GM21526 (cell line): ENCODE results near the gene MERTK.
"Not testable (repeated sequence)": the region's sequence is repeated elsewhere in the genome, so short reads cannot be mapped to it uniquely, and the experiment has no call there.

ENCODE experiments used
- ATAC-seq: cut with Tn5 transposase; IDR thresholded peaks from one replicate; pipeline ENCODE4 v1.9.1; 2021; ENCODE audit warnings: moderate library complexity; ENCODE audit not compliant: unreplicated experiment, low FRiP score

MERTK gene

GRCh38 chr2:111909079-111909478, 10.7 kb downstream of the MERTK start:
- no peak for ATAC-seq

GRCh38 chr2:111909997-111910396, 11.6 kb downstream of the MERTK start:
- ATAC-seq = not testable (repeated sequence)

GRCh38 chr2:111910609-111911277, 12.3 kb downstream of the MERTK start:
- no peak for ATAC-seq

GRCh38 chr2:111911295-111911977, 13.0 kb downstream of the MERTK start:
- ATAC-seq = not testable (repeated sequence)

- ATAC-seq = no peak
Observed at GRCh38 chr2:111912547-111912946, 14.1 kb downstream of the MERTK start.

- no peak for ATAC-seq
Observed at GRCh38 chr2:111917106-111917505, 18.7 kb downstream of the MERTK start.

- no peak for ATAC-seq
Observed at GRCh38 chr2:111918383-111918806, 20.0 kb downstream of the MERTK start.

- ATAC-seq = no peak
Observed at GRCh38 chr2:111919365-111919764, 21.0 kb downstream of the MERTK start.

GRCh38 chr2:111919794-111920608, 21.6 kb downstream of the MERTK start:
- ATAC-seq = no peak

- ATAC-seq = no peak
Observed at GRCh38 chr2:111923276-111923804, 24.9 kb downstream of the MERTK start.

GRCh38 chr2:111924617-111925107, 26.3 kb downstream of the MERTK start:
- ATAC-seq = no peak

- ATAC-seq = no peak
Observed at GRCh38 chr2:111927723-111928122, 29.3 kb downstream of the MERTK start.

- ATAC-seq = no peak
Observed at GRCh38 chr2:111930409-111930808, 32.0 kb downstream of the MERTK start.

- no peak for ATAC-seq
Observed at GRCh38 chr2:111930875-111931274, 32.5 kb downstream of the MERTK start.

GRCh38 chr2:111932841-111933291, 34.5 kb downstream of the MERTK start:
- no peak for ATAC-seq

GRCh38 chr2:111933900-111934299, 35.5 kb downstream of the MERTK start:
- ATAC-seq = not testable (repeated sequence)

GRCh38 chr2:111936881-111937280, 38.5 kb downstream of the MERTK start:
- no peak for ATAC-seq

GRCh38 chr2:111938392-111938791, 40.0 kb downstream of the MERTK start:
- no peak for ATAC-seq

GRCh38 chr2:111940333-111941196, 42.2 kb downstream of the MERTK start:
- ATAC-seq = no peak

- no peak for ATAC-seq
Observed at GRCh38 chr2:111941531-111941930, 43.1 kb downstream of the MERTK start.
